ENCODE data around the gene COL25A1.

The COL25A1 gene

GRCh38 chr4:109275066-109275745 lies 27.3 kb downstream of the COL25A1 start:
- no peak for TF ChIP-seq CTCF (IDR thresholded peaks at IDR 0.05; ENCODE audit: control extremely low read depth, extremely low read depth, low read depth, missing control alignments)
- no peak for DNase-seq (ENCODE audit: extremely low spot score)
- CTCF ChIA-PET: no interaction called here
- POLR2A ChIA-PET: no interaction called here

GRCh38 chr4:109266891-109267290 lies 35.6 kb downstream of the COL25A1 start:
- ChIA-PET POLR2A (no interaction called here), CTCF (interaction anchor here (1.5 kb wide), 1 partner anchor 18 kb away, joined by 3 read pairs; no protein-coding TSS in a partner anchor)
- no peak for DNase-seq (ENCODE audit: extremely low spot score)
- TF ChIP-seq CTCF (IDR thresholded peaks at IDR 0.05; ENCODE audit: control extremely low read depth, extremely low read depth, low read depth, missing control alignments): no peak

- CTCF ChIA-PET: interaction anchor here (1.0 to 1.5 kb wide), 3 partner anchors 15 to 27 kb away, joined by 3 to 4 read pairs (median 3); no protein-coding TSS in a partner anchor
- POLR2A ChIA-PET: no interaction called here
Measured at GRCh38 chr4:109266236-109266635, 36.2 kb downstream of the COL25A1 start.

DNA sequence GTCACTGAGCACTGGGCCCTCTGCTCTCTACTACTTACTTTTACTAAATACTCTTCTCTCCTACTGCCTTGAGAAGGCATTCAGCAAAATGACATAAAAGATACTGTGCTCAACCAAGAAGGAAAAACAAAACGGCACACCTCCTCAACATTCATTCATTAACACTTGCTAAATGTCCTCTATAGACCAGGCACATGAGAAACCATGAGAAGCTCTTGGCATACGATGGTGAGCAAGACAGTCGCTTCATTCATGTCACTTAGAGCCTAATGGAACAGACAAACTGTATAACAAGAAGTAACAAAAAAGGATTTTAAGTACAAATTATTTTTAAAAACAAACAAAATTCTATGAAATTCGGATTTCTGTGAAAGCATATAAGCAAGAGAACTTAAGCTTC lies 38.7 kb downstream of the COL25A1 start:
- TF ChIP-seq CTCF (IDR thresholded peaks at IDR 0.05; ENCODE audit: control extremely low read depth, extremely low read depth, low read depth, missing control alignments): no peak
- no peak for DNase-seq (ENCODE audit: extremely low spot score)
- ChIA-PET CTCF (no interaction called here), POLR2A (no interaction called here)

More at GRCh38 chr4:109266236-109266635, 36.2 kb downstream of the COL25A1 start:
- no peak for TF ChIP-seq CTCF (IDR thresholded peaks at IDR 0.05; ENCODE audit: control extremely low read depth, extremely low read depth, low read depth, missing control alignments)
- DNase-seq (ENCODE audit: extremely low spot score): no peak

GRCh38 chr4:109256818-109257217 lies 45.6 kb downstream of the COL25A1 start:
- DNase-seq (ENCODE audit: extremely low spot score): no peak
- POLR2A ChIA-PET: no interaction called here
- TF ChIP-seq CTCF (IDR thresholded peaks at IDR 0.05; ENCODE audit: control extremely low read depth, extremely low read depth, low read depth, missing control alignments): no peak
- CTCF ChIA-PET: no interaction called here

DNA sequence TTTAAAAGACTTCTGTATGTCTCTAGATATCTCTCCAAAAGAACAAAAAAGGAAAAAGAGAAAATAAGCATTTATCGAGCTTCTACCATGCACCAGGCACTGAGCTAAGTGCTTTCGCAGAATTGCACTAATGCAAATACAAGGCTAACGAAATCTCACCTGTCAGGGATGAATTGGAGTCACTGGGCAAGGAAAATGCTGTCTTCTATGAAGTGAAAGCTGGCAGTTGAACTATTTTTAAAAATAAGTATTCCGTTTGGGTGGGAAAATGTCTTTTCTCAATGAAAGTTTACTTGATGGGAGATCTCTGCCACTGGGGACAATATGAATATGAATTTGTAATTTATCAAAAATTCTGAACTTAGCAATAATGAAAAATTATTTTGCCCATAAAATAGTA lies 47.6 kb downstream of the COL25A1 start:
- CTCF ChIA-PET: interaction anchor here (0.8 to 1.4 kb wide), 2 partner anchors 15 to 121 kb away, joined by 3 read pairs; no protein-coding TSS in a partner anchor
- TF ChIP-seq CTCF (IDR thresholded peaks at IDR 0.05; ENCODE audit: control extremely low read depth, extremely low read depth, low read depth, missing control alignments): no peak
- no peak for DNase-seq (ENCODE audit: extremely low spot score)
- POLR2A ChIA-PET: no interaction called here
